WTC11 (cell line): ENCODE results near the gene RNASE4.

ENCODE experiments used
- CBFB ChIP-seq: sonication (generic); formaldehyde crosslinking; IDR thresholded peaks from 2 replicates; pipeline ENCODE4 v1.8.1; 2022; ENCODE audit warnings: mild to moderate bottlenecking, low read depth, missing genetic modification reagents
- GABPB1 ChIP-seq: sonication (generic); formaldehyde crosslinking; IDR thresholded peaks from 2 replicates; pipeline ENCODE4 v1.8.1; 2023; ENCODE audit warnings: mild to moderate bottlenecking, missing genetic modification reagents
- JAZF1 ChIP-seq: fragments of 250-450 bp; sonication (Bioruptor Pico); IDR thresholded peaks from 2 replicates; pipeline ENCODE4 v1.9.0; 2021; ENCODE audit warnings: moderate library complexity, mild to moderate bottlenecking, inconsistent platforms
- MXD4 ChIP-seq: fragments of 250-450 bp; sonication (Bioruptor Pico); IDR thresholded peaks from 2 replicates; pipeline ENCODE4 v1.8.0; 2021; ENCODE audit warnings: mild to moderate bottlenecking, moderate library complexity, borderline replicate concordance
- MYBL2 ChIP-seq: sonication (generic); formaldehyde crosslinking; IDR thresholded peaks from 2 replicates; pipeline ENCODE4 v1.8.1; 2023; ENCODE audit warnings: mild to moderate bottlenecking, moderate library complexity, missing genetic modification reagents
- NFE2L1 ChIP-seq: sonication (generic); formaldehyde crosslinking; IDR thresholded peaks from 2 replicates; pipeline ENCODE4 v1.8.1; 2023; ENCODE audit warnings: missing genetic modification reagents
- ZNF121 ChIP-seq: sonication (generic); formaldehyde crosslinking; IDR thresholded peaks from 2 replicates; pipeline ENCODE4 v1.8.0; 2023; ENCODE audit warnings: missing genetic modification reagents
- ZNF396 ChIP-seq: fragments of 250-450 bp; sonication (Bioruptor Pico); IDR thresholded peaks from 2 replicates; pipeline ENCODE4 v1.8.0; 2021; ENCODE audit warnings: mild to moderate bottlenecking, moderate library complexity, borderline replicate concordance
- ZNF416 ChIP-seq: fragments of 250-450 bp; sonication (Bioruptor Pico); IDR thresholded peaks from 2 replicates; pipeline ENCODE4 v1.9.0; 2021; ENCODE audit warnings: mild to moderate bottlenecking, inconsistent platforms
- TF ChIP-seq, protein P1 (sequence below): sonication (generic); formaldehyde crosslinking; IDR thresholded peaks from 2 replicates; pipeline ENCODE4 v1.8.0; 2023; ENCODE audit warnings: mild to moderate bottlenecking, missing genetic modification reagents
- TF ChIP-seq, protein P2 (sequence below): fragments of 200-600 bp; IDR thresholded peaks from 2 replicates; pipeline ENCODE4 v1.8.0; 2022; ENCODE audit warnings: antibody characterized with exemption
- TF ChIP-seq, protein P3 (sequence below): sonication (generic); formaldehyde crosslinking; IDR thresholded peaks from 2 replicates; pipeline ENCODE4 v1.8.0; 2022; ENCODE audit warnings: mild to moderate bottlenecking, missing genetic modification reagents
- TF ChIP-seq, protein P4 (sequence below): sonication (generic); formaldehyde crosslinking; IDR thresholded peaks from 2 replicates; pipeline ENCODE4 v1.8.1; 2023; ENCODE audit warnings: mild to moderate bottlenecking, missing genetic modification reagents, moderate library complexity
- TF ChIP-seq, protein P5 (sequence below): sonication (generic); formaldehyde crosslinking; IDR thresholded peaks from 2 replicates; pipeline ENCODE4 v1.8.0; 2022; ENCODE audit warnings: mild to moderate bottlenecking, missing genetic modification reagents

DNA sequence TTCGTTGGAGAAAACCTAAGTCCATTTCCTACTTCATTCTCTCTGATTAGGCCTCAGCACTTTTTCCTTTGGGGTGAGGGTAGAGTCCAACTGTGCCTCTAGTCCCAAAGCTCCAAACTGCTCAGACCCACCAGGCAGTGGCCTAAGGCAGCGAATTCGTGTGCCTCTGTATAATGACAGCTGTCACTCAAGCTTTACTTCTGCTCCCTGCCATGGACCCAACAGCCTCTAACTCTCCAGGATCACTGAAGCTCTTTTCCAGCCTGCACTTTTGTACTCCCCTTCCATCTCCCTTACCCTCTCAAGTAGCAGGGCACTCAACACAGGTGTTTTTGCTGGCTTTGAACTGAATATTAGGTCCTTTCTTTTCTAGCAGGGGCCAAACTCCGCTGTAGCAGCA lies 28.1 kb upstream of the RNASE4 start:
- TF ChIP-seq, protein P1, sequence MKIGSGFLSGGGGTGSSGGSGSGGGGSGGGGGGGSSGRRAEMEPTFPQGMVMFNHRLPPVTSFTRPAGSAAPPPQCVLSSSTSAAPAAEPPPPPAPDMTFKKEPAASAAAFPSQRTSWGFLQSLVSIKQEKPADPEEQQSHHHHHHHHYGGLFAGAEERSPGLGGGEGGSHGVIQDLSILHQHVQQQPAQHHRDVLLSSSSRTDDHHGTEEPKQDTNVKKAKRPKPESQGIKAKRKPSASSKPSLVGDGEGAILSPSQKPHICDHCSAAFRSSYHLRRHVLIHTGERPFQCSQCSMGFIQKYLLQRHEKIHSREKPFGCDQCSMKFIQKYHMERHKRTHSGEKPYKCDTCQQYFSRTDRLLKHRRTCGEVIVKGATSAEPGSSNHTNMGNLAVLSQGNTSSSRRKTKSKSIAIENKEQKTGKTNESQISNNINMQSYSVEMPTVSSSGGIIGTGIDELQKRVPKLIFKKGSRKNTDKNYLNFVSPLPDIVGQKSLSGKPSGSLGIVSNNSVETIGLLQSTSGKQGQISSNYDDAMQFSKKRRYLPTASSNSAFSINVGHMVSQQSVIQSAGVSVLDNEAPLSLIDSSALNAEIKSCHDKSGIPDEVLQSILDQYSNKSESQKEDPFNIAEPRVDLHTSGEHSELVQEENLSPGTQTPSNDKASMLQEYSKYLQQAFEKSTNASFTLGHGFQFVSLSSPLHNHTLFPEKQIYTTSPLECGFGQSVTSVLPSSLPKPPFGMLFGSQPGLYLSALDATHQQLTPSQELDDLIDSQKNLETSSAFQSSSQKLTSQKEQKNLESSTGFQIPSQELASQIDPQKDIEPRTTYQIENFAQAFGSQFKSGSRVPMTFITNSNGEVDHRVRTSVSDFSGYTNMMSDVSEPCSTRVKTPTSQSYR (CRISPR knock-in tag): no peak
- TF ChIP-seq, protein P2, sequence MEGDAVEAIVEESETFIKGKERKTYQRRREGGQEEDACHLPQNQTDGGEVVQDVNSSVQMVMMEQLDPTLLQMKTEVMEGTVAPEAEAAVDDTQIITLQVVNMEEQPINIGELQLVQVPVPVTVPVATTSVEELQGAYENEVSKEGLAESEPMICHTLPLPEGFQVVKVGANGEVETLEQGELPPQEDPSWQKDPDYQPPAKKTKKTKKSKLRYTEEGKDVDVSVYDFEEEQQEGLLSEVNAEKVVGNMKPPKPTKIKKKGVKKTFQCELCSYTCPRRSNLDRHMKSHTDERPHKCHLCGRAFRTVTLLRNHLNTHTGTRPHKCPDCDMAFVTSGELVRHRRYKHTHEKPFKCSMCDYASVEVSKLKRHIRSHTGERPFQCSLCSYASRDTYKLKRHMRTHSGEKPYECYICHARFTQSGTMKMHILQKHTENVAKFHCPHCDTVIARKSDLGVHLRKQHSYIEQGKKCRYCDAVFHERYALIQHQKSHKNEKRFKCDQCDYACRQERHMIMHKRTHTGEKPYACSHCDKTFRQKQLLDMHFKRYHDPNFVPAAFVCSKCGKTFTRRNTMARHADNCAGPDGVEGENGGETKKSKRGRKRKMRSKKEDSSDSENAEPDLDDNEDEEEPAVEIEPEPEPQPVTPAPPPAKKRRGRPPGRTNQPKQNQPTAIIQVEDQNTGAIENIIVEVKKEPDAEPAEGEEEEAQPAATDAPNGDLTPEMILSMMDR: no peak
- no peak for TF ChIP-seq NFE2L1
- TF ChIP-seq MXD4 (CRISPR knock-in tag): no peak
- TF ChIP-seq ZNF396 (CRISPR knock-in tag): no peak
- no peak for TF ChIP-seq ZNF121
- TF ChIP-seq JAZF1 (CRISPR knock-in tag): no peak
- TF ChIP-seq ZNF416 (CRISPR knock-in tag): no peak
- TF ChIP-seq CBFB (CRISPR knock-in tag): no peak
- no peak for TF ChIP-seq MYBL2 (CRISPR knock-in tag)
- TF ChIP-seq, protein P3, sequence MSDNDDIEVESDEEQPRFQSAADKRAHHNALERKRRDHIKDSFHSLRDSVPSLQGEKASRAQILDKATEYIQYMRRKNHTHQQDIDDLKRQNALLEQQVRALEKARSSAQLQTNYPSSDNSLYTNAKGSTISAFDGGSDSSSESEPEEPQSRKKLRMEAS (CRISPR knock-in tag): no peak
- TF ChIP-seq, protein P4, sequence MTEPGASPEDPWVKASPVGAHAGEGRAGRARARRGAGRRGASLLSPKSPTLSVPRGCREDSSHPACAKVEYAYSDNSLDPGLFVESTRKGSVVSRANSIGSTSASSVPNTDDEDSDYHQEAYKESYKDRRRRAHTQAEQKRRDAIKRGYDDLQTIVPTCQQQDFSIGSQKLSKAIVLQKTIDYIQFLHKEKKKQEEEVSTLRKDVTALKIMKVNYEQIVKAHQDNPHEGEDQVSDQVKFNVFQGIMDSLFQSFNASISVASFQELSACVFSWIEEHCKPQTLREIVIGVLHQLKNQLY: no peak
- no peak for TF ChIP-seq GABPB1
- TF ChIP-seq, protein P5, sequence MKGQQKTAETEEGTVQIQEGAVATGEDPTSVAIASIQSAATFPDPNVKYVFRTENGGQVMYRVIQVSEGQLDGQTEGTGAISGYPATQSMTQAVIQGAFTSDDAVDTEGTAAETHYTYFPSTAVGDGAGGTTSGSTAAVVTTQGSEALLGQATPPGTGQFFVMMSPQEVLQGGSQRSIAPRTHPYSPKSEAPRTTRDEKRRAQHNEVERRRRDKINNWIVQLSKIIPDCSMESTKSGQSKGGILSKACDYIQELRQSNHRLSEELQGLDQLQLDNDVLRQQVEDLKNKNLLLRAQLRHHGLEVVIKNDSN (CRISPR knock-in tag): no peak
